Neural cell (in vitro differentiated cells): ENCODE data around the gene TNRC6A. TPM values are rescaled to one million over a fixed set of nuclear protein-coding genes. Genes with fewer than 3 reads are reported as not detected.

ENCODE experiments used
- H2AFZ ChIP-seq: fragments of 200-600, 300-800 bp; sonication (generic), shearing (Covaris generic); 2 replicates; pipeline ENCODE4 v1.6.0; 2014; ENCODE audit warnings: low read depth, mild to moderate bottlenecking, antibody characterized with exemption, low read length, moderate library complexity
- H3F3A ChIP-seq: fragments of 200-600 bp; shearing (Covaris generic); 2 replicates; pipeline ENCODE4 v1.6.1; 2016; ENCODE audit warnings: mild to moderate bottlenecking, moderate library complexity, mixed read lengths, antibody characterized with exemption, low read length; ENCODE audit not compliant: insufficient read depth, poor library complexity, severe bottlenecking
- H3K27ac ChIP-seq: fragments of 200-600, 300-800 bp; sonication (generic), shearing (Covaris generic); 2 replicates; pipeline ENCODE4 v1.5.1; 2014; ENCODE audit warnings: mild to moderate bottlenecking, low read length, moderate library complexity
- H3K27me3 ChIP-seq: fragments of 300-800, 200-600 bp; sonication (generic), shearing (Covaris generic); 2 replicates; pipeline ENCODE4 v1.6.0; 2014; ENCODE audit warnings: mild to moderate bottlenecking, low read depth, low read length, moderate library complexity; ENCODE audit not compliant: insufficient read depth
- H3K36me3 ChIP-seq: fragments of 300-800, 200-600 bp; sonication (generic), shearing (Covaris generic); 2 replicates; pipeline ENCODE4 v1.5.1; 2014; ENCODE audit warnings: mild to moderate bottlenecking, antibody characterized with exemption, low read length, moderate library complexity; ENCODE audit not compliant: insufficient read depth
- H3K4me2 ChIP-seq: fragments of 300-800, 200-600 bp; sonication (generic), shearing (Covaris generic); 2 replicates; pipeline ENCODE4 v1.6.0; 2014; ENCODE audit warnings: mild to moderate bottlenecking, low read length
- H3K4me3 ChIP-seq: fragments of 300-800, 200-600 bp; sonication (generic), shearing (Covaris generic); 2 replicates; pipeline ENCODE4 v1.5.1; 2014; ENCODE audit warnings: mild to moderate bottlenecking, low read length, moderate library complexity
- H3K79me2 ChIP-seq: fragments of 200-600 bp; shearing (Covaris generic); replicated peaks from 2 replicates; pipeline ENCODE4 v1.6.0; 2014; ENCODE audit warnings: mild to moderate bottlenecking, low read length, moderate library complexity; ENCODE audit not compliant: insufficient read depth
- H3K9ac ChIP-seq: fragments of 300-800, 200-600 bp; sonication (generic), shearing (Covaris generic); 2 replicates; pipeline ENCODE4 v1.6.1; 2016; ENCODE audit warnings: mild to moderate bottlenecking, low read length, mixed read lengths
- H3K9me2 ChIP-seq: fragments of 200-600 bp; shearing (Covaris generic); 2 replicates; pipeline ENCODE4 v1.6.1; 2016; ENCODE audit warnings: mild to moderate bottlenecking, low read length, mixed read lengths; ENCODE audit not compliant: insufficient read depth
- H3K9me3 ChIP-seq: fragments of 200-600, 300-800 bp; sonication (generic), shearing (Covaris generic); 2 replicates; pipeline ENCODE4 v1.6.1; 2016; ENCODE audit warnings: mild to moderate bottlenecking, mixed run types, low read length, moderate library complexity, mixed read lengths
- H4K20me1 ChIP-seq: fragments of 200-600 bp; shearing (Covaris generic); 2 replicates; pipeline ENCODE4 v1.6.1; 2016; ENCODE audit warnings: mild to moderate bottlenecking, mixed run types; ENCODE audit not compliant: insufficient read depth
- EP300 ChIP-seq: fragments of 450-650 bp; conservative IDR thresholded peaks from 2 replicates; pipeline ENCODE4 v1.6.1; 2014; ENCODE audit warnings: antibody characterized with exemption, mild to moderate bottlenecking, moderate library complexity; ENCODE audit not compliant: poor library complexity, severe bottlenecking
- EZH2 ChIP-seq: fragments of 200-600, 300-800 bp; shearing (Covaris generic), sonication (generic); IDR thresholded peaks from 2 replicates; pipeline ENCODE4 v1.6.1; 2014; ENCODE audit warnings: antibody characterized with exemption, low read length, borderline replicate concordance, mild to moderate bottlenecking; ENCODE audit not compliant: insufficient read depth, poor library complexity, severe bottlenecking
- MXI1 ChIP-seq: fragments of 450-650 bp; conservative IDR thresholded peaks from 2 replicates; pipeline ENCODE4 v1.6.1; 2014; ENCODE audit warnings: antibody characterized with exemption, mild to moderate bottlenecking; ENCODE audit not compliant: poor library complexity, severe bottlenecking
- POLR2AphosphoS5 ChIP-seq: IDR thresholded peaks from 2 replicates; pipeline ENCODE4 v1.6.1; 2012
- RAD21 ChIP-seq: fragments of 450-650 bp; conservative IDR thresholded peaks from 2 replicates; pipeline ENCODE4 v1.6.1; 2014; ENCODE audit warnings: antibody characterized with exemption, mild to moderate bottlenecking, moderate library complexity
- REST ChIP-seq: IDR thresholded peaks from 2 replicates; pipeline ENCODE4 v1.6.1; 2012; ENCODE audit warnings: borderline replicate concordance
- SMC3 ChIP-seq: fragments of 450-650 bp; conservative IDR thresholded peaks from 2 replicates; pipeline ENCODE4 v1.6.1; 2014; ENCODE audit warnings: antibody characterized with exemption, mild to moderate bottlenecking, moderate library complexity; ENCODE audit not compliant: poor library complexity
- TAF1 ChIP-seq: IDR thresholded peaks from 2 replicates; pipeline ENCODE4 v1.6.1; 2012; ENCODE audit warnings: low read depth
- polyA plus RNA-seq: library from polyadenylated mRNA; depleted of rRNA; stranded (reverse); fragments of >200 nt; gene quantifications from 2 replicates; pipeline ENCODE4 v1.2.3, GENCODE V29; 2014
- TF ChIP-seq, protein P1 (sequence below): fragments of 450-650 bp; IDR thresholded peaks from 2 replicates; pipeline ENCODE4 v1.5.1; 2014; ENCODE audit warnings: antibody characterized with exemption, mild to moderate bottlenecking, moderate library complexity; ENCODE audit not compliant: poor library complexity, severe bottlenecking

TNRC6A gene
- polyA plus RNA-seq, 1 donor from 2014 or later = 32.1 TPM

- peaks cover 3% of the 10 kb centered on the region for H3K36me3 ChIP-seq
- no peak overlapping the region for H3K4me3 ChIP-seq
- TF ChIP-seq RAD21 = no peak
- TF ChIP-seq, protein P1, sequence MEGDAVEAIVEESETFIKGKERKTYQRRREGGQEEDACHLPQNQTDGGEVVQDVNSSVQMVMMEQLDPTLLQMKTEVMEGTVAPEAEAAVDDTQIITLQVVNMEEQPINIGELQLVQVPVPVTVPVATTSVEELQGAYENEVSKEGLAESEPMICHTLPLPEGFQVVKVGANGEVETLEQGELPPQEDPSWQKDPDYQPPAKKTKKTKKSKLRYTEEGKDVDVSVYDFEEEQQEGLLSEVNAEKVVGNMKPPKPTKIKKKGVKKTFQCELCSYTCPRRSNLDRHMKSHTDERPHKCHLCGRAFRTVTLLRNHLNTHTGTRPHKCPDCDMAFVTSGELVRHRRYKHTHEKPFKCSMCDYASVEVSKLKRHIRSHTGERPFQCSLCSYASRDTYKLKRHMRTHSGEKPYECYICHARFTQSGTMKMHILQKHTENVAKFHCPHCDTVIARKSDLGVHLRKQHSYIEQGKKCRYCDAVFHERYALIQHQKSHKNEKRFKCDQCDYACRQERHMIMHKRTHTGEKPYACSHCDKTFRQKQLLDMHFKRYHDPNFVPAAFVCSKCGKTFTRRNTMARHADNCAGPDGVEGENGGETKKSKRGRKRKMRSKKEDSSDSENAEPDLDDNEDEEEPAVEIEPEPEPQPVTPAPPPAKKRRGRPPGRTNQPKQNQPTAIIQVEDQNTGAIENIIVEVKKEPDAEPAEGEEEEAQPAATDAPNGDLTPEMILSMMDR = no peak
- no peak for TF ChIP-seq MXI1
- no peak for TF ChIP-seq EP300
- TF ChIP-seq SMC3 = no peak
- no peak for TF ChIP-seq REST
- no peak for TF ChIP-seq POLR2AphosphoS5
- TF ChIP-seq EZH2 = no peak
- TF ChIP-seq TAF1 = no peak
Observed at GRCh38 chr16:24781256-24781655, 51.8 kb downstream of the TNRC6A start.

DNA sequence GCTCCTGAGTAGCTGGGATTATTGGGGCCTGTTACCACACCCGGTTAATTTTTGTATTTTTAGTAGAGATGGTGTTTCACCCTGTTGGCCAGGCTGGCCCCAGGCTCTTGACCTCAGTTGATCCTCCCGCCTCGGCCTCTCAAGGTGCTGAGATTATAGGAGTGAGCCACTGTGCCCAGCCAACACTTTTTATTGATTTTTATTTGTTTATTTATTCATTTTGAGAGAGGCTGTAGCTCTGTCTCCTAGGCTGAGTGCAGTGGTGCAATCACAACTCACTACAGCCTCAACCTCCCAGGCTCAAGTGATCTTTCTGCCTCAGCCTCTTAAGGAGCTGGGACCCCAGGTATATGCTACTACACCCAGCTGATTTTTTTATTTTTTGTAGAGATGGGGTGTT lies 54.7 kb downstream of the TNRC6A start:
- Histone ChIP-seq H3F3A (no peaks in the 10 kb centered on the region), H3K36me3 (peaks cover 3% of the 10 kb centered on the region), H3K79me2 (no peaks in the 10 kb centered on the region), H3K9me3 (no peaks in the 10 kb centered on the region), H3K4me2 (no peak overlapping the region), H3K27ac (no peak overlapping the region), H3K27me3 (no peaks in the 10 kb centered on the region), H2AFZ (no peak overlapping the region), H3K9ac (no peak overlapping the region), H3K9me2 (no peaks in the 10 kb centered on the region), H3K4me3 (no peak overlapping the region), H4K20me1 (no peaks in the 10 kb centered on the region)
- TF ChIP-seq, protein P1 = no peak
- TF ChIP-seq RAD21 (no peak), SMC3 (no peak), REST (no peak), EZH2 (no peak), MXI1 (no peak), EP300 (no peak), TAF1 (no peak), POLR2AphosphoS5 (no peak)

More at GRCh38 chr16:24781256-24781655, 51.8 kb downstream of the TNRC6A start:
- no peaks in the 10 kb centered on the region for H3K9me3 ChIP-seq
- no peak overlapping the region for H3K4me2 ChIP-seq
- H4K20me1 ChIP-seq = no peaks in the 10 kb centered on the region
- no peak overlapping the region for H3K27ac ChIP-seq
- H3K27me3 ChIP-seq = no peaks in the 10 kb centered on the region
- no peaks in the 10 kb centered on the region for H3F3A ChIP-seq
- H3K9ac ChIP-seq = no peak overlapping the region
- H2AFZ ChIP-seq = no peak overlapping the region
- no peaks in the 10 kb centered on the region for H3K9me2 ChIP-seq
- H3K79me2 ChIP-seq = no peaks in the 10 kb centered on the region
